H1 (cell line): ENCODE measurements around the gene KRT83. TPM values are rescaled to one million over a fixed set of nuclear protein-coding genes. Genes with fewer than 3 reads are reported as not detected.

Experiments
- CTCF ChIA-PET: fragments of 300-600 bp; sonication (Branson Sonifier 250); formaldehyde crosslinking; loops from one replicate; lab custom pipeline; 2021; ENCODE audit not compliant: partially characterized antibody; lab: Charles Lee
- POLR2A ChIA-PET: fragments of 300-600 bp; sonication (Branson Sonifier 250); formaldehyde crosslinking; loops from one replicate; lab custom pipeline; 2021; ENCODE audit warnings: inconsistent platforms; ENCODE audit not compliant: partially characterized antibody; lab: Charles Lee
- DNase-seq, 2 experiments: peaks; one replicate each; pipeline versions ENCODE4 v3.0.0 to v3.0.0-alpha.2; 2010 to 2022; ENCODE audit warnings: low spot score in 2 of 2, low read depth in 1 of 2, mixed read lengths in 1 of 2
- FAIRE-seq: peaks from 2 replicates; lab custom pipeline; 2011; peaks lifted over from hg19 to GRCh38; lab: Jason Lieb, UNC
- H2AFZ ChIP-seq: 2 replicates; pipeline ENCODE4 v1.8.1; 2012; ENCODE audit warnings: low read length, inconsistent platforms
- H2AK5ac ChIP-seq: 2 replicates; pipeline ENCODE4 v1.6.1; 2013; ENCODE audit warnings: low read depth, low read length
- H2BK120ac ChIP-seq: replicated peaks from 2 replicates; pipeline ENCODE3; 2013; ENCODE audit warnings: low read depth, low read length, inconsistent platforms
- H2BK12ac ChIP-seq: 2 replicates; pipeline ENCODE4 v1.6.1; 2013; ENCODE audit warnings: low read depth, low read length
- H2BK15ac ChIP-seq: 2 replicates; pipeline ENCODE4 v1.6.1; 2013; ENCODE audit warnings: low read length
- H2BK20ac ChIP-seq: 2 replicates; pipeline ENCODE4 v1.6.1; 2013; ENCODE audit warnings: low read length
- H2BK5ac ChIP-seq: 2 replicates; pipeline ENCODE4 v1.6.1; 2013; ENCODE audit warnings: low read depth, low read length
- H3K14ac ChIP-seq: 2 replicates; pipeline ENCODE4 v1.6.1; 2013; ENCODE audit warnings: inconsistent platforms; ENCODE audit not compliant: insufficient read length
- H3K18ac ChIP-seq: 2 replicates; pipeline ENCODE4 v1.6.1; 2013; ENCODE audit warnings: low read length; ENCODE audit errors: extremely low read depth
- H3K23ac ChIP-seq: 2 replicates; pipeline ENCODE4 v1.6.1; 2013; ENCODE audit warnings: inconsistent platforms; ENCODE audit not compliant: insufficient read length
- H3K23me2 ChIP-seq: 2 replicates; pipeline ENCODE4 v1.6.1; 2013; ENCODE audit warnings: low read depth, low read length
- H3K27ac ChIP-seq: 2 replicates; pipeline ENCODE4 v1.6.1; 2011; ENCODE audit warnings: low read depth, low read length, inconsistent platforms
- H3K27me3 ChIP-seq, 4 experiments: replicated peaks in 1 of 4; 1 replicate in 1 of 4; 2 replicates in 3 of 4; pipeline versions ENCODE4 v1.6.1 to v1.8.1; 2011 to 2013; ENCODE audit warnings: low read length in 3 of 4, mild to moderate bottlenecking in 3 of 4, inconsistent platforms in 2 of 4, mixed read lengths in 2 of 4, moderate library complexity in 1 of 4; ENCODE audit not compliant: control insufficient read depth in 3 of 4, insufficient read depth in 3 of 4; ENCODE audit errors: extremely low read depth in 1 of 4
- H3K36me3 ChIP-seq, 4 experiments: 2 replicates each; pipeline versions ENCODE4 v1.6.1 to v1.8.1; 2011 to 2013; ENCODE audit warnings: mild to moderate bottlenecking in 4 of 4, low read length in 3 of 4, moderate library complexity in 2 of 4, control low read depth in 1 of 4, inconsistent platforms in 1 of 4; ENCODE audit not compliant: insufficient read depth in 4 of 4, control insufficient read depth in 2 of 4
- H3K4ac ChIP-seq: replicated peaks from 2 replicates; pipeline ENCODE3; 2013; ENCODE audit warnings: low read length, low read depth, mixed read lengths, inconsistent platforms; ENCODE audit not compliant: insufficient read length
- H3K4me1 ChIP-seq, 4 experiments: replicated peaks in 1 of 4; 1 replicate in 1 of 4; 2 replicates in 3 of 4; pipeline versions ENCODE4 v1.6.1 to v1.8.1; 2011 to 2013; ENCODE audit warnings: low read length in 3 of 4, inconsistent platforms in 2 of 4, mixed read lengths in 1 of 4; ENCODE audit not compliant: insufficient read depth in 4 of 4, control insufficient read depth in 3 of 4
- H3K4me2 ChIP-seq, 2 experiments: 2 replicates each; pipeline versions ENCODE4 v1.6.1 to v1.8.1; 2011 to 2013; ENCODE audit warnings: low read depth in 2 of 2, low read length in 2 of 2, control low read depth in 1 of 2, inconsistent platforms in 1 of 2, mild to moderate bottlenecking in 1 of 2; ENCODE audit not compliant: insufficient read depth in 1 of 2
- H3K4me3 ChIP-seq, 4 experiments: fragments of 200-600, 300-600 bp in 1 of 4; sonication (generic), shearing (Covaris generic), sonication (Bioruptor Twin) in 1 of 4; 2 replicates each; pipeline versions ENCODE4 v1.5.1 to v1.8.1; 2011 to 2016; ENCODE audit warnings: low read length in 4 of 4, low read depth in 3 of 4, control low read depth in 2 of 4, inconsistent platforms in 2 of 4, mild to moderate bottlenecking in 2 of 4, mixed read lengths in 1 of 4, moderate library complexity in 1 of 4; ENCODE audit not compliant: insufficient read depth in 2 of 4; ENCODE audit errors: extremely low read depth in 1 of 4
- H3K56ac ChIP-seq: replicated peaks from 2 replicates; pipeline ENCODE3; 2013; ENCODE audit warnings: low read depth, mild to moderate bottlenecking, mixed read lengths, low read length, inconsistent platforms; ENCODE audit not compliant: insufficient read length
- H3K79me1 ChIP-seq: 2 replicates; pipeline ENCODE4 v1.6.1; 2013; ENCODE audit warnings: low read depth, low read length, control low read depth
- H3K79me2 ChIP-seq, 2 experiments: 2 replicates each; pipeline versions ENCODE4 v1.6.1 to v1.8.1; 2012 to 2013; ENCODE audit warnings: low read length in 2 of 2, mild to moderate bottlenecking in 2 of 2, inconsistent platforms in 1 of 2; ENCODE audit not compliant: insufficient read depth in 2 of 2, control insufficient read depth in 1 of 2
- H3K9ac ChIP-seq, 4 experiments: replicated peaks in 1 of 4; 1 replicate in 1 of 4; 2 replicates in 3 of 4; pipeline versions ENCODE4 v1.6.1 to v1.8.1; 2011 to 2013; ENCODE audit warnings: low read depth in 3 of 4, low read length in 3 of 4, control low read depth in 2 of 4, mild to moderate bottlenecking in 2 of 4, moderate library complexity in 2 of 4, inconsistent platforms in 1 of 4; ENCODE audit errors: extremely low read depth in 1 of 4
- H3K9me3 ChIP-seq, 2 experiments: 2 replicates each; pipeline versions ENCODE4 v1.6.1 to v1.8.1; 2012 to 2013; ENCODE audit warnings: mild to moderate bottlenecking in 2 of 2, moderate library complexity in 2 of 2, control low read depth in 1 of 2, inconsistent platforms in 1 of 2, low read depth in 1 of 2, low read length in 1 of 2, mixed read lengths in 1 of 2; ENCODE audit not compliant: insufficient read depth in 2 of 2
- H4K20me1 ChIP-seq, 2 experiments: replicated peaks in 1 of 2; 2 replicates each; pipeline versions ENCODE3 to v1.8.1; 2011 to 2013; ENCODE audit warnings: inconsistent platforms in 2 of 2, low read length in 2 of 2, mild to moderate bottlenecking in 1 of 2; ENCODE audit not compliant: insufficient read depth in 2 of 2, control insufficient read depth in 1 of 2
- H4K5ac ChIP-seq: 2 replicates; pipeline ENCODE4 v1.6.1; 2013; ENCODE audit warnings: low read length, low read depth, mixed read lengths, inconsistent platforms; ENCODE audit not compliant: insufficient read length
- H4K8ac ChIP-seq: 2 replicates; pipeline ENCODE4 v1.8.0; 2013; ENCODE audit warnings: mild to moderate bottlenecking, moderate library complexity, low read length, inconsistent platforms; ENCODE audit not compliant: insufficient read depth; ENCODE audit errors: extremely low read depth
- H4K91ac ChIP-seq: replicated peaks from 2 replicates; pipeline ENCODE3; 2013; ENCODE audit warnings: low read length, mixed read lengths, inconsistent platforms; ENCODE audit not compliant: insufficient read length
- MAX ChIP-seq: IDR thresholded peaks from 2 replicates; pipeline ENCODE4 v1.6.1; 2012; ENCODE audit warnings: inconsistent platforms
- POU5F1 ChIP-seq: IDR thresholded peaks from 2 replicates; pipeline ENCODE4 v1.6.1; 2011; ENCODE audit warnings: low read depth, mild to moderate bottlenecking, low read length, moderate library complexity
- SRF ChIP-seq: IDR thresholded peaks from 2 replicates; pipeline ENCODE4 v1.6.1; 2011; ENCODE audit warnings: mild to moderate bottlenecking, low read depth, low read length, moderate library complexity
- WGBS, 2 experiments: shearing (Covaris generic) in 1 of 2; methylation state at CpG; one replicate each; pipeline versions ENCODE4 v1.1.6 to v1.1.7; 2013 to 2015; ENCODE audit warnings: low lambda C conversion rate in 2 of 2, mixed read lengths in 2 of 2, inconsistent platforms in 1 of 2, low coverage in 1 of 2, missing lambda C conversion rate in 1 of 2; ENCODE audit not compliant: insufficient replicate concordance in 2 of 2, insufficient coverage in 1 of 2, insufficient read length in 1 of 2; ENCODE audit errors: extremely low coverage in 1 of 2, missing lambda C conversion rate in 1 of 2; 5-methylcytosine and 5-hydroxymethylcytosine counted together
- polyA plus RNA-seq, 7 experiments: library from polyadenylated mRNA; depleted of rRNA in 3 of 7; stranded (reverse) in 5 of 7; unstranded in 2 of 7; fragments of >200 nt in 5 of 7; fragments of 200-250 nt in 2 of 7; gene quantifications; 1 replicate in 5 of 7; 2 replicates in 1 of 7; 4 replicates in 1 of 7; pipeline versions ENCODE4 v1.2.1 to v1.2.3, GENCODE V29; 2011 to 2013; ENCODE audit warnings: missing spikeins in 2 of 7, mixed read lengths in 2 of 7
- total RNA-seq: library from RNA; stranded (reverse); fragmentation: NEBNext Ultra II Directional; extraction: Animal tissue kit (Norgen Biotek cat#: 25700); gene quantifications from 2 replicates; pipeline ENCODE4 v1.2.1, GENCODE V29; 2021

The KRT83 gene
- total and polyA plus RNA-seq, 2 of the 8 experiments (the other 6 are each of a cell fraction or from before 2014, with no cell fraction given) = not detected

GRCh38 chr12:52356031-52356761, 35.0 kb upstream of the KRT83 start:
- Histone ChIP-seq H3K23ac (no peak overlapping the region), H3K4ac (no peak overlapping the region), H3K4me1 (no peaks in the 10 kb centered on the region), H4K5ac (no peak overlapping the region), H4K8ac (no peak overlapping the region; the same call in 1 of the 2 replicates), H2BK5ac (no peak overlapping the region), H3K4me3 (no peak overlapping the region), H3K18ac (no peak overlapping the region), H3K79me1 (no peaks in the 10 kb centered on the region), H3K4me2 (no peak overlapping the region), H3K23me2 (no peaks in the 10 kb centered on the region), H2AK5ac (no peak overlapping the region), H2BK12ac (no peak overlapping the region), H4K91ac (no peak overlapping the region), H3K9ac (no peak overlapping the region), H3K27me3 (no peaks in the 10 kb centered on the region), H2AFZ (no peak overlapping the region), H3K36me3 (no peaks in the 10 kb centered on the region), H3K27ac (no peak overlapping the region), H4K20me1 (no peaks in the 10 kb centered on the region), H2BK120ac (no peak overlapping the region), H2BK15ac (no peak overlapping the region), H3K9me3 (no peaks in the 10 kb centered on the region; a peak in 1 of 4 replicates), H2BK20ac (no peak overlapping the region), H3K56ac (no peak overlapping the region), H3K14ac (no peak overlapping the region), H3K79me2 (no peaks in the 10 kb centered on the region)
- DNase-seq (no peak), FAIRE-seq (no peak)
- WGBS, 2 experiments = 96% methylated on average over 33 of the region's 56 CpGs; no CpG with 5 or more reads in 1 of the 2 experiments
- POLR2A ChIA-PET = no interaction called here
- CTCF ChIA-PET = interaction anchor here (0.6 to 2.0 kb wide), 5 partner anchors 8 to 199 kb away, joined by 4 to 6 read pairs (median 5); no protein-coding TSS in a partner anchor
- TF ChIP-seq SRF = no peak
- no peak for TF ChIP-seq POU5F1
- no peak for TF ChIP-seq MAX
